Ascending aorta (tissue), 2 donors: ENCODE results near the gene CAMKMT. TPM values are rescaled to one million over a fixed set of nuclear protein-coding genes. Genes with fewer than 3 reads are reported as not detected.
A peak's percentile ranks its signal among the peaks of the same experiment; 100 is the strongest.

Experiments used
- DNase-seq, 2 donors: peaks; one replicate each; pipeline ENCODE4 v3.0.0-alpha.2; 2019; ENCODE audit warnings: low spot score in 2 of 2
- H3K27ac ChIP-seq, 2 donors: fragments of 200-600 bp; sonication (generic); one replicate each; pipeline ENCODE4 v1.5.1; 2016 to 2017; ENCODE audit warnings: mild to moderate bottlenecking in 1 of 2
- H3K27me3 ChIP-seq: fragments of 200-600 bp; sonication (generic); one replicate; pipeline ENCODE4 v1.5.1; 2017
- H3K36me3 ChIP-seq, 2 donors: fragments of 200-600 bp; sonication (generic); one replicate each; pipeline ENCODE4 v1.5.1; 2016
- H3K4me1 ChIP-seq, 2 donors: fragments of 200-600 bp; sonication (generic); one replicate each; pipeline ENCODE4 v1.5.1; 2016 to 2017; ENCODE audit warnings: mild to moderate bottlenecking in 1 of 2
- H3K4me3 ChIP-seq, 2 donors: fragments of 200-600 bp; sonication (generic); one replicate each; pipeline ENCODE4 v1.5.1; 2016 to 2017; ENCODE audit warnings: mild to moderate bottlenecking in 1 of 2
- H3K9me3 ChIP-seq, 2 donors: fragments of 200-600 bp; sonication (generic); one replicate each; pipeline ENCODE4 v1.5.1; 2016
- CTCF ChIP-seq, 3 experiments: fragments of 200-600 bp in 2 of 3; fragments of 450-650 bp in 1 of 3; sonication (generic) in 2 of 3; IDR thresholded peaks; one replicate each; pipeline ENCODE4 v1.5.1; 2016 to 2019; ENCODE audit warnings: antibody characterized with exemption in 3 of 3, mild to moderate bottlenecking in 1 of 3, moderate library complexity in 1 of 3
- intact Hi-C: fragments of 100-400 bp; cut with DNase I; formaldehyde crosslinking; loops from one replicate; pipeline ENCODE4 v1.15.1; 2023
- total RNA-seq: library from RNA; depleted of rRNA; stranded (reverse); fragments of >200 nt; gene quantifications from one replicate; pipeline ENCODE4 v1.1.0, GENCODE V29; 2016

CAMKMT gene
- total RNA-seq, 1 donor from 2014 or later: 5.1 TPM

- peak overlapping the region in 1 of 2 donors; percentile 46 for H3K4me3 ChIP-seq
- H3K27me3 ChIP-seq: peaks cover 7% of the 10 kb centered on the region
- no peak for TF ChIP-seq CTCF (IDR thresholded peaks at IDR 0.05)
- intact Hi-C loops: no loop called here
- no peak overlapping the region for H3K27ac ChIP-seq
- no peak for DNase-seq
- no peaks in the 10 kb centered on the region for H3K9me3 ChIP-seq
- H3K4me1 ChIP-seq: no peaks in the 10 kb centered on the region
- H3K36me3 ChIP-seq: no peaks in the 10 kb centered on the region
Measured at GRCh38 chr2:44801841-44802776, 440.4 kb downstream of the CAMKMT start.

- Histone ChIP-seq H3K9me3 (no peaks in the 10 kb centered on the region), H3K27ac (no peak overlapping the region), H3K27me3 (peaks cover 7% of the 10 kb centered on the region), H3K4me1 (no peaks in the 10 kb centered on the region), H3K36me3 (no peaks in the 10 kb centered on the region), H3K4me3 (peak overlapping the region in 1 of 2 donors; percentile 46)
- TF ChIP-seq CTCF (IDR thresholded peaks at IDR 0.05): no peak
- no peak for DNase-seq
- intact Hi-C loops: no loop called here
Measured at GRCh38 chr2:44802777-44803424, 441.2 kb downstream of the CAMKMT start.

GRCh38 chr2:44804406-44805265 is 442.9 kb downstream of the CAMKMT start:
- no peaks in the 10 kb centered on the region for H3K36me3 ChIP-seq
- H3K27me3 ChIP-seq: peaks cover 7% of the 10 kb centered on the region
- DNase-seq: peak in 1 of 2 donors; percentile 15
- TF ChIP-seq CTCF (IDR thresholded peaks at IDR 0.05): no peak
- no peak overlapping the region for H3K27ac ChIP-seq
- no peaks in the 10 kb centered on the region for H3K4me1 ChIP-seq
- intact Hi-C loops: no loop called here
- H3K4me3 ChIP-seq: no peak overlapping the region
- H3K9me3 ChIP-seq: no peaks in the 10 kb centered on the region

- peaks cover 7% of the 10 kb centered on the region for H3K27me3 ChIP-seq
- H3K4me1 ChIP-seq: no peaks in the 10 kb centered on the region
- no peaks in the 10 kb centered on the region for H3K36me3 ChIP-seq
- DNase-seq: no peak
- no peak overlapping the region for H3K4me3 ChIP-seq
- H3K27ac ChIP-seq: no peak overlapping the region
- no peaks in the 10 kb centered on the region for H3K9me3 ChIP-seq
- no peak for TF ChIP-seq CTCF (IDR thresholded peaks at IDR 0.05)
- intact Hi-C loops: no loop called here
Measured at GRCh38 chr2:44805401-44806235, 443.9 kb downstream of the CAMKMT start.
